ENCODE data around the gene FLVCR1. TPM values are rescaled to one million over a fixed set of nuclear protein-coding genes. Genes with fewer than 3 reads are reported as not detected.

Gene FLVCR1
- total RNA-seq, result 10 to 100 TPM; 10.1 to 13.3 TPM
- polyA plus RNA-seq (ENCODE audit: insufficient read depth, low read depth, low replicate concordance), result 7.4 TPM
- long read RNA-seq, donor 1, full-length matches to known transcripts, result 1 of 1 reads
- long read RNA-seq, donor 1, partial matches to known transcripts, result 0 of 1 reads
- long read RNA-seq, donor 1, other reads (novel, unspliced or antisense), result 0 of 1 reads
- long read RNA-seq, donor 2, full-length matches to known transcripts, result 1 of 1 reads
- long read RNA-seq, donor 2, partial matches to known transcripts, result 0 of 1 reads
- long read RNA-seq, donor 2, other reads (novel, unspliced or antisense), result 0 of 1 reads

DNA sequence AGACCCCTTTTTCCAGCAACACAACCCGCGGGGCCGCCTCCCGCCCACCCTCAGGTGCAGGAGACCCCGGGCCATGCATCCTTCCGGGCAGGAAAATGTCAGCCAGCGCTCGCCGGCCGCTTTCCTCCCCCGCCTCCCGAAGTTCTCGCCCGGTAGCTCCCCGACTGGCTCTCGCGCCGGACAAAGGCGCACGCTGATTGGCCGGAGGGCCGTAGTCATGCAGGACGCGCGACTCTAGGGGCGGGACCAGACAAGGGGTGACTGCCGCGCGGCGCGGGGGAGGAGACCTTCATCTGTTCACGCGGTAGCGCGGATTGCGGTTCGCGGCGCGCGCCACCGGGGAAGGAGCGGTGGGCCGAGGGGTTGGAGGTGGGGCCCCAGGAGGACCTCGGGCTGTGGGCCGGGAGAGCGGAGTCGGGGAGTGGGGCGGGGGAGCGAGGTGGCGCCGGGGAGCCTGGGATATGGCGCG is at the start of gene FLVCR1:
Gene FLVCR1 (plus strand): TSS at position 284 of the 469 bp plus-strand sequence. CDS start 178 bp downstream, at position 462.
- Histone ChIP-seq H3K36me3 (ENCODE audit: low read depth, missing control alignments) (no peaks in the 10 kb centered on the region), H3K4me3 (peak within 1 kb of the TSS; percentile 88 to 97), H3K4me1 (no peaks in the 10 kb centered on the region), H3K27ac (peak within 1 kb of the TSS; percentile 90 to 92), H3K27me3 (no peaks in the 10 kb centered on the region), H3K9me3 (no peaks in the 10 kb centered on the region)
- intact Hi-C loops (cut with DNase I; ENCODE audit: low total_unique reads), result no loop called here
- 0 to 2% methylated on average over 30 to 52 of the region's 54 CpGs for WGBS, 2 donors
- TF ChIP-seq, protein P1, sequence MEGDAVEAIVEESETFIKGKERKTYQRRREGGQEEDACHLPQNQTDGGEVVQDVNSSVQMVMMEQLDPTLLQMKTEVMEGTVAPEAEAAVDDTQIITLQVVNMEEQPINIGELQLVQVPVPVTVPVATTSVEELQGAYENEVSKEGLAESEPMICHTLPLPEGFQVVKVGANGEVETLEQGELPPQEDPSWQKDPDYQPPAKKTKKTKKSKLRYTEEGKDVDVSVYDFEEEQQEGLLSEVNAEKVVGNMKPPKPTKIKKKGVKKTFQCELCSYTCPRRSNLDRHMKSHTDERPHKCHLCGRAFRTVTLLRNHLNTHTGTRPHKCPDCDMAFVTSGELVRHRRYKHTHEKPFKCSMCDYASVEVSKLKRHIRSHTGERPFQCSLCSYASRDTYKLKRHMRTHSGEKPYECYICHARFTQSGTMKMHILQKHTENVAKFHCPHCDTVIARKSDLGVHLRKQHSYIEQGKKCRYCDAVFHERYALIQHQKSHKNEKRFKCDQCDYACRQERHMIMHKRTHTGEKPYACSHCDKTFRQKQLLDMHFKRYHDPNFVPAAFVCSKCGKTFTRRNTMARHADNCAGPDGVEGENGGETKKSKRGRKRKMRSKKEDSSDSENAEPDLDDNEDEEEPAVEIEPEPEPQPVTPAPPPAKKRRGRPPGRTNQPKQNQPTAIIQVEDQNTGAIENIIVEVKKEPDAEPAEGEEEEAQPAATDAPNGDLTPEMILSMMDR (IDR thresholded peaks at IDR 0.05), result peak in 1 of 3 experiments; percentile 13
- no peak for TF ChIP-seq POLR2A (IDR thresholded peaks at IDR 0.05)
- DNase-seq, result peak; percentile 99

DNA sequence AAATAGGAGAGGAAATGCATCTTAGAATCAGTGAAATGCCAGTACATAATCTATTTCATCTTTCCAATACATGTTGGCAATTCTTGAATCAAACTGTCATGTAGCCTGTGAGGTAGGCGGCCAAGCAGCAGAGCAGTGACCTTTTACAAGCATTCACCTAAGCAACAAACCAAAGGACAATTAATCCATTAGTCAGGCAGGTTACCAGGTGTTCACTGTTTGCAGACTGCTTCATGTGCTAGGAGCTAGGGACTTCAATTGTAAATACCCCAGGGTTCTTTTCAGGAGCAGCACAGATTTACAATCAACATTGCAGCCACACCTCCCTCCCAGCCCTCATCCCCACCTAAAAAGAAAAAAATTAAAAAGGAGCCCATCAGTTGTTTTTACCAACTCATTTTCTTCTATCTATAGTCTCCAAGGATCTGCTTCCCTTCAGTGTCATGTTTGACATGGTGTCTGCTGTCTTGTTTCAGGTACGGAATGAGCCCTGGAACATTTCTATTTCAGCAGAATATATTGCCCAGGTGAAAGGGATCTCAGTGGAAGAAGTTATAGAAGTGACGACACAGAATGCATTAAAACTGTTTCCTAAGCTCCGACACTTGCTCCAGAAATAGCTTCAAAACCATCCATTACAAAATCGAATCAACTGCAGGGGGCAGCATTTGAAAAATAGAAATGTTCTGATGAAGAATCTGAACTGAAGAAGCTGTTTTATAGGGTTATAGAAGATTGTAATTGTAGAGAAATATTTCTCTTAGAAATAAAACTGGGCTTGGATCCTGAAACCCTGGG is 43.3 kb upstream of the FLVCR1 start:
- 61 to 73% methylated on average over 5 of the region's 5 CpGs for WGBS, 2 donors
- intact Hi-C loops (cut with DNase I; ENCODE audit: low total_unique reads), result no loop called here
- TF ChIP-seq POLR2A (IDR thresholded peaks at IDR 0.05), result no peak
- TF ChIP-seq, protein P1 (IDR thresholded peaks at IDR 0.05), result peak in 2 of 3 experiments; percentile 29 to 47
- Histone ChIP-seq H3K4me1 (peaks cover 6% of the 10 kb centered on the region), H3K36me3 (ENCODE audit: low read depth, missing control alignments) (no peaks in the 10 kb centered on the region), H3K4me3 (no peak overlapping the region), H3K9me3 (no peaks in the 10 kb centered on the region), H3K27me3 (no peaks in the 10 kb centered on the region), H3K27ac (no peak overlapping the region)
- DNase-seq, result peak; percentile 34

DNA sequence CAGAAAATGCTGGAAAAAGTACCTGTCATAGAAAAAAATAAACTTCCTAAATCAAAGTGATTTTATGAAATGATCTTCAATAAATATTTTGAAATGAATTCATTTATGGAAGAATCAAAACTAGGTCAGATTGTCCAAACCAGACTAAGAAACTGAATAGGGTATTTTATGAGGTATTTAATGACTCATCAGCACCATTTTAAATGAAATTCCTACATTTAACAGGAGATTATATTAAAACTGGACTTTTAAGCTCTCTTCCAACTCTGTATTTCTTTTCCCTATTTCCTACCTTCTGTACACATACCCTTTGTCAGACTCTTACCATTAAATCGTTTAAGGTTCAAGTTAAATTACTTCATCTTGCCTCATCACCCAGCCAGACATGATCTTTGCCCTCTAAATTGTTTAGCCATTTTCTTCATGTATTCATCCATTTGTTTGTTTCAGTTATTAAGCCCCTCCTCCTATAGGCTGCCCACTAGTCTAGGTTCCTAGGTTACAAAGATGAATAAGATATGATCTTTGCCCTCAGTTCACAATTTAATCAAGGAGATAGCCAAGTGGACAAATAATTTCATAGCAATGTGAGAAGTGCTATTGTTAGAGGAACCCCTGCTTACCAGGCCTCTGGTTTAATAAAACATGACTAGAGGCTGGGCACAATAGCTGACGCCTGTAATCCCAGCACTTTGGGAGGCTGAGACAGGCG is 41.4 kb upstream of the FLVCR1 start:
- DNase-seq, result no peak
- Histone ChIP-seq H3K4me1 (peaks cover 6% of the 10 kb centered on the region), H3K4me3 (no peak overlapping the region), H3K27ac (no peak overlapping the region), H3K27me3 (no peaks in the 10 kb centered on the region), H3K36me3 (ENCODE audit: low read depth, missing control alignments) (no peaks in the 10 kb centered on the region), H3K9me3 (no peaks in the 10 kb centered on the region)
- TF ChIP-seq, protein P1 (IDR thresholded peaks at IDR 0.05), result no peak
- no peak for TF ChIP-seq POLR2A (IDR thresholded peaks at IDR 0.05)
- WGBS, 2 donors, result 78 to 84% methylated on average over 3 of the region's 3 CpGs
- intact Hi-C loops (cut with DNase I; ENCODE audit: low total_unique reads), result no loop called here

DNA sequence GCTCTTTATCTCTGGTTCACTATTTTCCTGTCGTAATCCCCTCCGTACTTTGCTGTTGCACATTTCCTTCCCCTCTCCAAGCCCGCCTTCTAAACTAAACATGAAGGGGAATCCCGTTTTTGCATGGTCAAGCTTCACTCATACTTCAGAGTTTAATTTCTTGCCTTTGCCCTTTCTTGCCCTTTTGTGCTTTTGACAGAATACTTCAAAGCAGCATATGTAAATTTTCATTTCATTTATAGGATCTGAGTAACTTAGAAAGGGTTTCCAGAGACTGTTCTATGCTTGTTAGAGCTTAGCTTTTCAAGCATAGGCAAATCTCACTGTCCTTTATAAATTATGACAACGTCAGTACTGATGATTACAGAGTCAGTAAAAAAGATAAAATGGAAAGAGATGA is 38.3 kb upstream of the FLVCR1 start:
- Histone ChIP-seq H3K4me1 (peaks cover 6% of the 10 kb centered on the region), H3K27ac (no peak overlapping the region), H3K27me3 (no peaks in the 10 kb centered on the region), H3K4me3 (no peak overlapping the region), H3K36me3 (ENCODE audit: low read depth, missing control alignments) (no peaks in the 10 kb centered on the region), H3K9me3 (no peaks in the 10 kb centered on the region)
- TF ChIP-seq, protein P1 (IDR thresholded peaks at IDR 0.05), result no peak
- TF ChIP-seq POLR2A (IDR thresholded peaks at IDR 0.05), result no peak
- WGBS, 2 donors, result 20 to 37% methylated on average over 5 of the region's 5 CpGs
- intact Hi-C loops (cut with DNase I; ENCODE audit: low total_unique reads), result no loop called here
- no peak for DNase-seq
